ENCODE data around the gene CTNNA2.

Gene CTNNA2

GRCh38 chr2:79554899-79555298 lies 42.0 kb downstream of the CTNNA2 start:
- Histone ChIP-seq H3K18ac (ENCODE audit: low read length) (no peak overlapping the region), H3K36me3 (replicated peaks in 1 of 2; ENCODE audit: control insufficient read depth in 2 of 2, insufficient read depth in 2 of 2, low read length in 2 of 2) (peaks cover 0 to 2% of the 10 kb centered on the region in 2 donors), H3K79me1 (ENCODE audit: low read depth, low read length) (no peaks in the 10 kb centered on the region), H3K4me1 (ENCODE audit: control insufficient read depth in 2 of 2, insufficient read depth in 1 of 2, low read depth in 1 of 2, low read length in 2 of 2) (no peaks in the 10 kb centered on the region), H3K14ac (ENCODE audit: low read length) (no peak overlapping the region), H4K91ac (ENCODE audit: low read depth, low read length, poor library complexity) (no peak overlapping the region), H3K9me3 (replicated peaks in 1 of 2; ENCODE audit: control insufficient read depth in 2 of 2, insufficient read depth in 1 of 2, low read depth in 1 of 2, low read length in 2 of 2) (peaks cover 2 to 7% of the 10 kb centered on the region in 2 donors), H2BK5ac (ENCODE audit: low read length) (no peak overlapping the region), H2BK15ac (ENCODE audit: low read length) (no peak overlapping the region), H2AK5ac (ENCODE audit: low read depth, low read length) (no peak overlapping the region), H3K23ac (ENCODE audit: low read depth, low read length, poor library complexity) (no peak overlapping the region), H2AFZ (ENCODE audit: low read length) (no peak overlapping the region), H3K4me3 (ENCODE audit: low read length in 2 of 2) (no peak overlapping the region), H3K27me3 (ENCODE audit: control insufficient read depth in 3 of 3, insufficient read depth in 3 of 3, low read depth in 1 of 3, low read length in 3 of 3) (no peaks in the 10 kb centered on the region), H3K9ac (ENCODE audit: low read depth, low read length, poor library complexity) (no peak overlapping the region), H3K27ac (replicated peaks; ENCODE audit: low read length) (no peak overlapping the region), H2BK120ac (ENCODE audit: low read depth, low read length) (no peak overlapping the region), H2BK12ac (ENCODE audit: low read length) (no peak overlapping the region), H3K4me2 (ENCODE audit: insufficient read depth, low read length, poor library complexity, severe bottlenecking) (no peak overlapping the region), H4K8ac (ENCODE audit: low read depth, low read length) (no peak overlapping the region), H3K4ac (ENCODE audit: low read length) (no peak overlapping the region)
- no peak for DNase-seq (ENCODE audit: low spot score)

- no peak overlapping the region for H3K4me3 ChIP-seq (ENCODE audit: low read length in 2 of 2)
- no peak overlapping the region for H2AK5ac ChIP-seq (ENCODE audit: low read depth, low read length)
- whole genome bisulfite sequencing, 2 donors (ENCODE audit: extremely low coverage in 2 of 2, insufficient read length in 2 of 2, insufficient replicate concordance in 1 of 2) = no CpG with 5 or more reads among the region's 6 CpGs
These were observed 51.2 kb downstream of the CTNNA2 start for GRCh38 chr2:79564065-79564464.

GRCh38 chr2:79569048-79569447 lies 56.2 kb downstream of the CTNNA2 start:
- Histone ChIP-seq H3K4me2 (ENCODE audit: insufficient read depth, low read length, poor library complexity, severe bottlenecking) (no peak overlapping the region), H3K79me1 (ENCODE audit: low read depth, low read length) (no peaks in the 10 kb centered on the region), H4K8ac (ENCODE audit: low read depth, low read length) (no peak overlapping the region), H3K9me3 (replicated peaks in 1 of 2; ENCODE audit: control insufficient read depth in 2 of 2, insufficient read depth in 1 of 2, low read depth in 1 of 2, low read length in 2 of 2) (no peaks in the 10 kb centered on the region), H3K4me1 (ENCODE audit: control insufficient read depth in 2 of 2, insufficient read depth in 1 of 2, low read depth in 1 of 2, low read length in 2 of 2) (no peaks in the 10 kb centered on the region), H2AFZ (ENCODE audit: low read length) (no peak overlapping the region), H4K91ac (ENCODE audit: low read depth, low read length, poor library complexity) (no peak overlapping the region), H2BK12ac (ENCODE audit: low read length) (no peak overlapping the region), H3K27ac (replicated peaks; ENCODE audit: low read length) (no peak overlapping the region), H3K18ac (ENCODE audit: low read length) (no peak overlapping the region), H3K36me3 (replicated peaks in 1 of 2; ENCODE audit: control insufficient read depth in 2 of 2, insufficient read depth in 2 of 2, low read length in 2 of 2) (no peaks in the 10 kb centered on the region), H3K27me3 (ENCODE audit: control insufficient read depth in 3 of 3, insufficient read depth in 3 of 3, low read depth in 1 of 3, low read length in 3 of 3) (no peaks in the 10 kb centered on the region), H3K14ac (ENCODE audit: low read length) (no peak overlapping the region), H3K4ac (ENCODE audit: low read length) (no peak overlapping the region), H2BK15ac (ENCODE audit: low read length) (no peak overlapping the region), H2BK120ac (ENCODE audit: low read depth, low read length) (no peak overlapping the region), H3K4me3 (ENCODE audit: low read length in 2 of 2) (no peak overlapping the region), H2BK5ac (ENCODE audit: low read length) (no peak overlapping the region), H3K9ac (ENCODE audit: low read depth, low read length, poor library complexity) (no peak overlapping the region), H3K23ac (ENCODE audit: low read depth, low read length, poor library complexity) (no peak overlapping the region), H2AK5ac (ENCODE audit: low read depth, low read length) (no peak overlapping the region)
- DNase-seq (ENCODE audit: low spot score) = no peak
- WGBS, 2 donors (ENCODE audit: extremely low coverage in 2 of 2, insufficient read length in 2 of 2, insufficient replicate concordance in 1 of 2) = no CpG with 5 or more reads among the region's 5 CpGs

More at GRCh38 chr2:79564065-79564464, 51.2 kb downstream of the CTNNA2 start:
- H3K4ac ChIP-seq (ENCODE audit: low read length) = no peak overlapping the region
- H3K36me3 ChIP-seq (replicated peaks in 1 of 2; ENCODE audit: control insufficient read depth in 2 of 2, insufficient read depth in 2 of 2, low read length in 2 of 2) = no peaks in the 10 kb centered on the region
- H3K4me1 ChIP-seq (ENCODE audit: control insufficient read depth in 2 of 2, insufficient read depth in 1 of 2, low read depth in 1 of 2, low read length in 2 of 2) = no peaks in the 10 kb centered on the region
- no peak overlapping the region for H3K23ac ChIP-seq (ENCODE audit: low read depth, low read length, poor library complexity)
- H2BK15ac ChIP-seq (ENCODE audit: low read length) = no peak overlapping the region
- H3K9ac ChIP-seq (ENCODE audit: low read depth, low read length, poor library complexity) = no peak overlapping the region
- no peaks in the 10 kb centered on the region for H3K79me1 ChIP-seq (ENCODE audit: low read depth, low read length)
- no peaks in the 10 kb centered on the region for H3K9me3 ChIP-seq (replicated peaks in 1 of 2; ENCODE audit: control insufficient read depth in 2 of 2, insufficient read depth in 1 of 2, low read depth in 1 of 2, low read length in 2 of 2)
- H3K27ac ChIP-seq (replicated peaks; ENCODE audit: low read length) = no peak overlapping the region
- no peak overlapping the region for H4K91ac ChIP-seq (ENCODE audit: low read depth, low read length, poor library complexity)
- H3K27me3 ChIP-seq (ENCODE audit: control insufficient read depth in 3 of 3, insufficient read depth in 3 of 3, low read depth in 1 of 3, low read length in 3 of 3) = no peaks in the 10 kb centered on the region
- no peak overlapping the region for H2BK5ac ChIP-seq (ENCODE audit: low read length)
- no peak overlapping the region for H2AFZ ChIP-seq (ENCODE audit: low read length)
- H3K14ac ChIP-seq (ENCODE audit: low read length) = no peak overlapping the region
- H2BK12ac ChIP-seq (ENCODE audit: low read length) = no peak overlapping the region
- H2BK120ac ChIP-seq (ENCODE audit: low read depth, low read length) = no peak overlapping the region
- DNase-seq (ENCODE audit: low spot score) = no peak
- no peak overlapping the region for H3K4me2 ChIP-seq (ENCODE audit: insufficient read depth, low read length, poor library complexity, severe bottlenecking)
- H4K8ac ChIP-seq (ENCODE audit: low read depth, low read length) = no peak overlapping the region
- no peak overlapping the region for H3K18ac ChIP-seq (ENCODE audit: low read length)

GRCh38 chr2:79573895-79574674 lies 61.2 kb downstream of the CTNNA2 start:
- no peak overlapping the region for H3K18ac ChIP-seq (ENCODE audit: low read length)
- DNase-seq (ENCODE audit: low spot score) = no peak
- H3K79me1 ChIP-seq (ENCODE audit: low read depth, low read length) = no peaks in the 10 kb centered on the region
- WGBS, 2 donors (ENCODE audit: extremely low coverage in 2 of 2, insufficient read length in 2 of 2, insufficient replicate concordance in 1 of 2) = no CpG with 5 or more reads among the region's 6 CpGs
- no peak overlapping the region for H4K91ac ChIP-seq (ENCODE audit: low read depth, low read length, poor library complexity)
- H2BK120ac ChIP-seq (ENCODE audit: low read depth, low read length) = no peak overlapping the region
- no peak overlapping the region for H3K9ac ChIP-seq (ENCODE audit: low read depth, low read length, poor library complexity)
- H3K23ac ChIP-seq (ENCODE audit: low read depth, low read length, poor library complexity) = no peak overlapping the region
- H3K4me2 ChIP-seq (ENCODE audit: insufficient read depth, low read length, poor library complexity, severe bottlenecking) = no peak overlapping the region
- no peak overlapping the region for H3K4ac ChIP-seq (ENCODE audit: low read length)
- no peaks in the 10 kb centered on the region for H3K27me3 ChIP-seq (ENCODE audit: control insufficient read depth in 3 of 3, insufficient read depth in 3 of 3, low read depth in 1 of 3, low read length in 3 of 3)
- H4K8ac ChIP-seq (ENCODE audit: low read depth, low read length) = no peak overlapping the region
- no peak overlapping the region for H3K14ac ChIP-seq (ENCODE audit: low read length)
- H3K36me3 ChIP-seq (replicated peaks in 1 of 2; ENCODE audit: control insufficient read depth in 2 of 2, insufficient read depth in 2 of 2, low read length in 2 of 2) = no peaks in the 10 kb centered on the region
- H3K4me3 ChIP-seq (ENCODE audit: low read length in 2 of 2) = no peak overlapping the region
- no peak overlapping the region for H2BK12ac ChIP-seq (ENCODE audit: low read length)
- H3K27ac ChIP-seq (replicated peaks; ENCODE audit: low read length) = no peak overlapping the region
- H2AFZ ChIP-seq (ENCODE audit: low read length) = no peak overlapping the region
- no peak overlapping the region for H2BK5ac ChIP-seq (ENCODE audit: low read length)
- no peak overlapping the region for H2BK15ac ChIP-seq (ENCODE audit: low read length)
- no peak overlapping the region for H2AK5ac ChIP-seq (ENCODE audit: low read depth, low read length)
- H3K4me1 ChIP-seq (ENCODE audit: control insufficient read depth in 2 of 2, insufficient read depth in 1 of 2, low read depth in 1 of 2, low read length in 2 of 2) = no peaks in the 10 kb centered on the region
- no peaks in the 10 kb centered on the region for H3K9me3 ChIP-seq (replicated peaks in 1 of 2; ENCODE audit: control insufficient read depth in 2 of 2, insufficient read depth in 1 of 2, low read depth in 1 of 2, low read length in 2 of 2)
